Body of pancreas (tissue), 4 donors: ENCODE measurements around the gene NBAS.

Experiments
- POLR2A ChIP-seq, 3 donors: fragments of 450-650 bp; IDR thresholded peaks; one replicate each; pipeline ENCODE4 v1.6.1; 2016; ENCODE audit warnings: antibody characterized with exemption in 3 of 3, mild to moderate bottlenecking in 2 of 3
- TF ChIP-seq, protein P1 (sequence below), 7 experiments: fragments of 450-650 bp in 4 of 7; fragments of 200-600 bp in 3 of 7; sonication (generic) in 3 of 7; IDR thresholded peaks; one replicate each; pipeline ENCODE4 v1.5.1; 2016 to 2019; ENCODE audit warnings: antibody characterized with exemption in 7 of 7

DNA sequence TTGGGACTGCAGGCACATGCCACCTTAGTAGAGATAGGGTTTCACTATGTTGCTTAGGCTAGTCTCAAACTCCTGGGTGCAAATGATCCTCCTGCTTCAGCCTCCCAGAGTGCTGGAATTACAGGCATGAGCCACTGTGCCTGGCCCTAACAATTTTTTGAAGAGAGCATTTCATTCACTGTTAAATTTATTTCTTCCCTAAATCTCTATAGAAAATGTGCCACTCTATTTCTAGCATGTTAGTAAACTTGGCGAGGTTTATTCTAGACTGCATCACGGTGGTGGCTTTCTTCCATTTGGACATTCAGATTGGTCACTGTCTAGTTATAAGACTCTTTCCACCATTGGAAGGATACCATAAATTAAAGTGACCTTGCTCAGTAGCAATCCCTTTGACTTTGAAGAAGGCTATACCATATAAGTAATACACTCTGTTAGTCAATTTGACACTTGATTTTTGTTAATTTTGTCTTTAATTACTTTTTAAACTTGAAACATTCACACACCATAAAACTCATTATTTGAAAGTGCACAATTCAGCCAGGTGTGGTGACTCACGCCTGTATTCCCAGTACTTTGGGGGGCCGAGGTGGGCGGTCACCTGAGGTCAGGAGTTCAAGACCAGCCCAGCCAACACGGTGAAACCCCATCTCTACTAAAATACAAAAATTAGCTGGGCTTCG is 46.7 kb upstream of the NBAS start:
- TF ChIP-seq, protein P1, sequence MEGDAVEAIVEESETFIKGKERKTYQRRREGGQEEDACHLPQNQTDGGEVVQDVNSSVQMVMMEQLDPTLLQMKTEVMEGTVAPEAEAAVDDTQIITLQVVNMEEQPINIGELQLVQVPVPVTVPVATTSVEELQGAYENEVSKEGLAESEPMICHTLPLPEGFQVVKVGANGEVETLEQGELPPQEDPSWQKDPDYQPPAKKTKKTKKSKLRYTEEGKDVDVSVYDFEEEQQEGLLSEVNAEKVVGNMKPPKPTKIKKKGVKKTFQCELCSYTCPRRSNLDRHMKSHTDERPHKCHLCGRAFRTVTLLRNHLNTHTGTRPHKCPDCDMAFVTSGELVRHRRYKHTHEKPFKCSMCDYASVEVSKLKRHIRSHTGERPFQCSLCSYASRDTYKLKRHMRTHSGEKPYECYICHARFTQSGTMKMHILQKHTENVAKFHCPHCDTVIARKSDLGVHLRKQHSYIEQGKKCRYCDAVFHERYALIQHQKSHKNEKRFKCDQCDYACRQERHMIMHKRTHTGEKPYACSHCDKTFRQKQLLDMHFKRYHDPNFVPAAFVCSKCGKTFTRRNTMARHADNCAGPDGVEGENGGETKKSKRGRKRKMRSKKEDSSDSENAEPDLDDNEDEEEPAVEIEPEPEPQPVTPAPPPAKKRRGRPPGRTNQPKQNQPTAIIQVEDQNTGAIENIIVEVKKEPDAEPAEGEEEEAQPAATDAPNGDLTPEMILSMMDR (IDR thresholded peaks at IDR 0.05): no peak
- no peak for TF ChIP-seq POLR2A (IDR thresholded peaks at IDR 0.05)
